Embryonic facial prominence (tissue), 1 donor: ENCODE measurements around the gene ARMC8.

Experiments
- DNase-seq: peaks from one replicate; pipeline ENCODE4 v3.0.0-alpha.2; 2016; ENCODE audit errors: extremely low spot score

Gene ARMC8

DNA sequence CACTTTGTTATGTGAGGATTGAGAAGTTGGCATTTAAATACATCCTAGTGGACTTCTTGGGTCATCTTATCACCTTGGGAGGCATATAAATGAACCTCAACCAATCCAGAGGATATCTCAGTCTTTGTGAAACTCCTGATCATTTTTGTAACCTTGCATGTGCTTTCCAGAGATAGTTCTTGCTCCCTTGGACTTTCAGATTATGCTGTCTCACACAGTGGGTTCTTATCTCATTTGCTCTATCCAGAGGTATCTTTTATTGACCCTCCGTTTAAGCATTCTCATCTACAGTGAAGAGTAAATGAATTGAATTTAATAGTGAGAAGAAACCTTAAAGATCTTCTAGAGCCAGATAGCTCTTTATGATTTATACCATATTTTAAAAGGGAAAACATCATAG, 10.4 kb downstream of the ARMC8 start:
- DNase-seq = no peak

DNA sequence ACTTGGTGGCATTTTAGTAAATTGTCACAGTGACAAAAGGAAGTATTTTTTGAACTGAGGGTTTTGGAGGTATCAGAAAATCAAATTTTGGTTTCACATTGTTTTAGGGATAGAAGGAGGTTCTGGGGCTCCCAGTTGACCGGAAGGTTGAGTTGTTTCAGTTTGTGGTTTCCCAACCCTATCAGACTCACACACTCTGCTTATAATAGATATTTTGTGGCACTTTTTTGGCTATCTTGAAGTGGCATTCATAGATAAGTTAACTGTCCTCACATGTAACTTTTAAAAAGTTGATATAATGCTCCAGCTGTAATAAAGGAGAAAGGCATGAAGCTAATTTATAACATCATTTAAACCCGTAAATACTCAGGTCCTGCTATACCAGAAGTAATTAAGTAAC, 12.8 kb downstream of the ARMC8 start:
- DNase-seq = no peak

DNA sequence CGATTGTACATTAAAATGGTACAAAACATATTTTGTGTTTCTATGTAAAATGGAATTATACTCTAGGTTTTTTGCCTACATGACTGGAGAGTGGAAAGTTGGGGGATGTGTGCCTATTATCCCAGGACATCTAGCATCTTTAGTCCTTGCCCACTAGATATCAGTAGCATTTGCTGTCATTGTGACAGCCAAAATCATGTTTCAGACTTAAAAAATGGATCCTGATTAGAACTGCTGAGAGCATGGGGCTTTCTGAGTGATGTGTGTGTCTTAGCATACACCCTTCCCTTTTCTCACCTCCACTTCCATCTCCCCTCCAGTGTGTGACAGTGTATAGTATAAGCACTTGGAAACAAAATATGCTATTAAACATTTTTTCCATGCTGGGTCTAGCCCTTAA, 13.3 kb downstream of the ARMC8 start:
- DNase-seq = no peak

DNA sequence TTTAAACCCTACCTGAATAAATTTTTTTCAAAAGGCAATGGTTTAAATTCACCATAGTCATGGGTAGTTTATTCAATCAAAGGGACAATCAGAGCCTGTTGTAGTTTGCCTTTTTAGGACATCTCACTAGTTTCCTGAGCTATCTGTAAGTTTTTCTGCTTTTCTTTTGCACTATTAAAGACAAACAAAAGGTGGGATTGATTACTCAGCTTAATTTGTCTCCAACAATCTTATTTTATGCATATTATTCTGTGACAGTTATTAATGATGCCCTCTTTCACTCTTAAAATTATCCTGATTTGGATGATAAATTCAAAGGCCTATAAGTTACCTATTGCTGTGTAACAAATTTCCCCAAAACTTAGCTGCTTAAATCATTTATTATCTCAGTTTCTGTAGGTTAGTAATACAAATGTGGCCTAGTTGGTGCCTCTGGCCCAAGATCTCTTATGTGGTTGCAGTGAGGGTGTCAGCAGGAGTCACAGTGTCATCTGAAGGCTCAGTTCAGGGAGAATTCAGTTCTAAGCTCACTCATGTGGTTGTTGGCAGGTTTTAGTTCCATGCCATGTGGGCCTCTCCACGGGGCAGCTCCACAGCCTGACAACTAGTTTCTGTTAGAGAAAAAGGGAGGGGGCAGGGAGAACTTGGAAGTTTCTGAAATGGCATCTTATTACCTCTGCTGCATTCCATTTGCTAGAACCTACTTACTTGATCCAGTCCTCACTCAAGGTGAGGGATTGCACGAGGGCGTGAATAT, 16.0 kb downstream of the ARMC8 start:
- DNase-seq = no peak

DNA sequence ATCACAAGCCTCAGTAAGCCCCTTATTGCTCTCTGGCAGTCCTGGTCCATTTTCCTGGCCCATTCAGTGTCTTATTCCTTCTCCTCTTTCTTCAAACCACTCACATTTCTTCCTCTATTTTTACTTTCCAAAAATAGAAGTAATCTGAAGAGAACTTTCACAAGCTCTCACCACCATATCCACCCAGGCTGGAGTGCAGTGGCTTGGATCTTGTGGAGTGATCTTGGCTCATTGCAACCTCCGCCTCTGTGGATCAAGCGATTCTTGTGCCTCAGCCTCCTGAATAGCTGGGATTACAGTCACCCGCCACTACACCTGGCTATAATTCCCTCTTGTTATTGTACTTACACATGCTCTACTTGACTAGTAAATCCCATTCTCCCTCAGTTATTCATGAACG, 16.8 kb downstream of the ARMC8 start:
- no peak for DNase-seq

DNA sequence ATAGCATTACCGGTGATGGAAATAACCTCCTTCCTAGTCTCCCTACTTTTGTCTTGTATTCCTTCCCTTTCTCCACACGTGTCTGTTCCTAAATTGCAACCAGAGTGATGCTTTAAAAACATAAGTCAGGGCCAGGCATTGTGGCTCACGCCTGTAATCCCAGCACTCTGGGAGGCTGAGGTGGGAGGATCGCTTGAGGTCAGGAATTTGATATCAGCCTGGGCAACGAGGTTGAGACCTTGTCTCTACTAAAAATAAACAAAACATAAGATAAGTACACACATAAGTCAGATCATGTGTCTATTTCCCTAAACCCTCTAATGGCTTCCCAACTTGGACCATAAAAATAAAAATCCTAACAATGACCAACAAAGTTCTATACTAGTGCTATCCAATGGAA, 18.4 kb downstream of the ARMC8 start:
- DNase-seq = no peak

DNA sequence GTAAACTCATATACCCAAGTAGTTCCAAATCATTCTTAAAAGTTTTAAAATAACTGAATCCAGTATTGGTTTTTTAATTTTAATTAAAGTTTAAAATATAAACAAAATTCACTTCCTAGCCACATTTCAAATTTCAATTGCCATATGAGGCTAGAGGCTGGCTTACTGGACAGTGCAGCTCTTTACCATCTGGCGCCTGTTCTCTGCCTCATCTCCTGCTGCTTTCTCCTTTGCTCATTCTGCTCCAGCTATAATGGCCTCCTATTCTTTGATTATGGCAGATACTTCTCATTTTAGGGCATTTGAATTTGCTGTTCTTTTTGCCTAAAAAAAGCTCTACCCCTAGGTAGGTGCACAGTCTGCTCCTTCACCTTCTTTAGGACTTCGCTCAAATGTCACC, 19.1 kb downstream of the ARMC8 start:
- no peak for DNase-seq

DNA sequence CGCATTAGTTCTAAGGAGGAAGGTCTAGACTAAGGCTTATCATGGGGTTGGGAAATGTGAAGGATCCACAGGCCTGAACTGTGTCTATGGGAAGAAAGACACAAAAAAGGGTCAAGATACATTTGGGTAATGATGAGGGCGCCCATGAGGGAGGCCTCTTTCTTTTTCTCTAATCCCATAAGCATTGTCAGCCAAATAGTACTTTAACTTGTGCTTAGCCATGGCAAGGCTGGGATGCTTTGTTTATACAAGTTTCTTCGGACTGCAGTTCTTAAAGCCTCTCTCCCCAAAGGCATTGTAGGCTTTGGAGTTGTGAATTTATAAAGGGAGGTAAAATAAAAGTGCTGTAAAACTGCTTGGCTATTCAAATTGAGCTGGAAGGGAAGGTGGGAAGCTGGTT, 23.4 kb downstream of the ARMC8 start:
- DNase-seq = no peak

DNA sequence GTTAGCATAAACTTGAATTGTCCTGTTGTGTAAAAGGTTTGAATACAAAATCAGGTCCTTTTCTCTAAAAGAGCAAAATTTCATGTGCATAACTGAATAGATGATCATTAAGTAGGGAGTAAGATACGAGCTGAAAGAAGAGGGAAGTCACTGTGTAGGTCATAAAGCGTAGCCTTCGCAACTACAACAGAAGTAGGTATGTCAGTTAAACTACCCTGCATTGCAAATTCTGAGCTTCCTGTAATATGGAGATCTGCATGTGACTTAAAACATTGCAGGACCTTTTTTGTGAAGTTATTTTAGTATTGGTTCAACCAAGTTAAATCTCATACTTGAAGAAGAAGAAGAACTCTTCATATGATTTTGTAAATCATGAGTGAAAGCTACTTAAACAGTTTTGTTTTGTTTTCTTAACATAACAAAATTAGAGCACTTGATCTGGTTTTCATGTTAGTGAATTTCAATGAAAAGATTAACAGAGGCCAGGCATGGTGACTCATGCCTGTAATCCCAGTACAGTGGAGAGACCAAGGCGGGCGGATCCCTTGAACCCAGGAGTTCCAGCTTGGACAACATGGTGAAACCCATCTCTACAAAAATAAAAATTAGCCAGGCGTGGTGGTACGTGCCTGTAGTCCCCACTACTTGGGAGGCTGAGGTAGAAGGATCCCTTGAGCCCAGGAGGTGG, 26.4 kb downstream of the ARMC8 start:
- DNase-seq = no peak

DNA sequence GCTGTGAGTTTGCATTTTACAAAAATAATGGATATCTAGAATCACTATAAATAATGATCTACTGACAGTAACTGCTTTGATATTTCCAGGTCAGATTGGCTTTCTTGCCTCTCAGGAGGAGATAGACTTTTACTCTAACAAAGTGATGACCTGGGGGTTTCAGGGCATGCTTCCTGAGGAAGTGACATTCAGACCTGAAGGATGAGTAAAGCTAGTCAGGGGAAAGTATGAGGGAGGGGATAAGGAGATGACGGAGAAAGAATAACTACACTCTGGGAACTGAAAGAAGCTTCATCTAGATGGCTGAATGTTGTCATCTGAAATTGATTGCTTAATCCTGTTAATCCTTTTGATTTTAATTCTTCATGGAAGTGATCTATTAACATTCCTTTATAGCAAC, 32.2 kb downstream of the ARMC8 start:
- no peak for DNase-seq

DNA sequence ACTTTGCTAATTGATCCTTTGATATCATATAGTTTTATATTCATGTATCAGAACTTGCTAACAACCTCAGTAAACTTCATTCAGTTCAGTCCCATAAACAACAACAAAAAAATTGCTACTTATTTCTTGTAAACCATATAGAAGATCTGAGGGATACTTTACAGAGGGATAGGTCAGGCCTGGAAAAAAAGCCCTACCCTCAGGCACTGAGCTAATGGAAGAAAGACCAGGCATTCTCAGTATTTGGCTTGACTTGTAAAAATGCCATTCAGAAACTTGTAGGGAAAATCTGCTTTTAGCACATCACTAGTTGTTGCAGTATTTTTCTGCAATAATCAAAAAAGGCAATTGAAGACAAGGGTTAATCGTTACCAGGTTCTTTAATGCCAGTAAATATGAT, 33.1 kb downstream of the ARMC8 start:
- DNase-seq = no peak

DNA sequence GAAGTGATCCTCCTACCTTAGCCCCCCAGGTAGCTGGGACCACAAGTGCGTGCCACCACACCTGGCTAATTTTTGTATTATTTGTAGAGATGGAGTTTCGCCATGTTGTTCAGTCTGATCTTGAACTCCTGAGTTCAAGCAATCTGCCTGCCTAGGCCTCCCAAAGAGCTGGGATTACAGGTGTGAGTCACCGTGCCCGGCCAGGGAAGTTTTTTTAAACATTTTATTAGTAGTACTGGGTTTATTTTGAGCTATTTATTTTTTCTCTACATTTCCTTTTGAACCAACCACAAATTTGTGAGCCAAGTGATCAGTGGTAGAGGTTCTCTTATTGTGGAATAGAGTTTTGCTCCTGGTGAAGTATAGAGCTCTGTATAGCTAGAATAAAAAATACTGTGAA, 33.7 kb downstream of the ARMC8 start:
- no peak for DNase-seq

DNA sequence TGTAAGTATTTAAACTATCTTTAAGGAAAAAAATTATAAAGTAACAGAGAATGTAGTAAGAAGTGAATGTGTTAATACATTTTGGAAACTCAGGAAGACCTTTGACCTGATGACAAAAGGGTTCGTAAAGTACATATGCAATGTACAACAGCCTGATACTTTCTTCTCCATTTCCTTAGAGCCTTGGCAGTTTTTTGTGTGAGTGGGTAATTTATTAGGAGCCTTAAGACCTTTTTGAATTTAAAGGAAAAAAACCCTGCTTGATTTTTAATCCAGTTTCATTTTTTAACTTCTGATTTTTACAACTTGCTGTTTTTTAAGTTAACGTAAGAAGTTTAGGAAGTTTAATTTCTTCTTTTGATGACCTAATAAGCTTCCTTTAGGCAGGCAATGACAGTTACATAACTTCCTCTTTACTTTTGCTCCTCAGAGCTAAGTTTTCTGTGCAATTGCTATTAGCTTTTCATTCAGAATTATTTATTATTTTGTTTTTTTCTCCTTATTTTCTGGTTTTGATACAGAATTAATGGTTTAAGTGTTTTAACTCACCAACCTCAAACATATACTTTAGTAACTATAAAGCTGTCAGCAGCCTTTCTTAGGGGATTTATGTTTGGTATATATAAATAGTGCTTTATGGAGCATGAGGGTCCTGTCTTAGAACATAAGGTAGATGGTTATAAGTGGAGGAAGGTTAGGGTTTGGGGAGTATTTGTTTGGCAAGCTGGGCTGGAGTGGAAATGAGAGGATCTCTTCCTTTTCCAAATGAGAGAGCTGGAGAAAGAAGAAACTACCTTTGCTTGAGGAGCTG, 35.2 kb downstream of the ARMC8 start:
- no peak for DNase-seq

DNA sequence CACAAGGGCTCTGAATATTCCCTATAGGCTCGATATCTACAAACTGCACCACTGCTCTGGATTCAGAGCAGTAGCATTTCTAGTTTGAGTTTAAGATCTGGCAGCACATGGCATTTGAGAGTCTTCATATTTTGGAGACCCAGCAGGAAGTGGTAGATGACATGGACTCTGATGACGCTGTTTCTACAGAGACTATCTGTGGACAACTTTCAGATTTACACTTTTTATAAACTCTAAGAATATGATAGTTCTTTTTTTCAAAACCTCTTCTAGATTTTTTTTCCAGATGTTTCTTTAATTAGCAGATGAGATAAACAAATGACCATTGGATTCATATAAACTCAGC, 35.8 kb downstream of the ARMC8 start:
- DNase-seq = no peak

DNA sequence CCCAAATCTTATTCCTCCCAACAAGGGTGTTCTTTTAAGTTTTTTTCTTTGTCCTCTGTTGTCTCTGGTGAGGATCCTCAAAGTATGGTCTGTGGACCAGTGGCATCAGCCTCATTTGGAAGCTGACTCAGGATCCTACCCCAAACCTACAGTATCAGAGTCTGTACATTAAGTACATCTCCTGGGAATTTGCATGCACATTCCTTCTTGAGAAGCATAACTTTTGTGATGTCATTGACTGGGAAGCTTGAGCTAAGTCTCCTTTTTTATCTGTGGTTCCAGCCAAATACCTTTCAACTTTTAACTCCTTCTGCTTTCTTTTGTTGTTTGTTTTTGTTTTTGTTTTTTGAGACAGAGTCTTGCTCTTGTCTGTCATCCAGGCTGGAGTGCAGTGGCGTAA, 40.5 kb downstream of the ARMC8 start:
- DNase-seq = no peak

DNA sequence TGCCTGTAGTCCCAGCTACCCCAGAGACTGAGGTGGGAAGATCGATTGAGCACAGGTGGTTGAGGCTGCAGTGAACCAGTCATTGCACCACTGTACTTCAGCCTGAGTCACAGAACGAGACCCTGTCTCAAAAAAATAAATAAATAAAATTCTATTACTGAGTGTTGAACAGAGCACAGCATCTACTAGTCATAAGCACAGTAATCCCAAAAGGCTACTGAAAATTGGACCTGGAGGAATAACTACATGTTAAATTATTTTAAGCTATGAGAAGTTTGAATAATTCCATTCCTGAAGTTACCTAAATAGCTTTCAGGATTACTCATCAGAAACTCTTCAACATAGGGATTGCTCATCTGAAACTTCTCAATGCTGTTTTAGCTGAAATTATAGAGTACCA, 43.4 kb downstream of the ARMC8 start:
- no peak for DNase-seq

DNA sequence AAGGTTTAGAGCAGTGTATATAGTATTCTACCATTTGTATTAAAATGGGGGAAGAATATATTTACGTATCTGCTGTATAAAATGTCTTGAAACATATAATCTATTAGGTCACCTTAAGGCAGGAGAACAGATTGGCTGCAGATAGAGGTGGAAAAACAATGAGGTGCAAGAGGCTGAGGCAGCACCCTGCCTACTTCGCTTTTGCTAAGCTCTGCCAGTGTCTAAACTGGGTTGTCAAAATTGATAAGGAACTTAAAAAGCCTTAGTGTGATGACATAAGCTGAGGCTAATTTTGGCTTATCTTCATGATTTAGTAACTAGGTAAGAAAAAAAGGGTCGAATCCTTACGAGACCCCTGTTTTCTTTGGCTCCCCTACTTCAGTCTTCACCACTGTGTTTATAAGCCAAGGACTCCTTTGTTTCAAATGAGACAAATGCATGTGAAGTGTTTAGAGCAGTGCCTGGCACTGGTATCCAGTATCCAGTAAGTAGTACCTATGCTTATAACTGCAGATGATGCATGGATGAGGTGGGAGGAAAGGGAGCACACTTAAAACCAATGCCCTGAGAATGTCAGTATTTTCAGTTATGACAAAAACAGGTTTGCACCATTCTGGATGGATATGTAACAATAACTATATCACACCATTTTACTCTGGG, 45.7 kb downstream of the ARMC8 start:
- DNase-seq = no peak

DNA sequence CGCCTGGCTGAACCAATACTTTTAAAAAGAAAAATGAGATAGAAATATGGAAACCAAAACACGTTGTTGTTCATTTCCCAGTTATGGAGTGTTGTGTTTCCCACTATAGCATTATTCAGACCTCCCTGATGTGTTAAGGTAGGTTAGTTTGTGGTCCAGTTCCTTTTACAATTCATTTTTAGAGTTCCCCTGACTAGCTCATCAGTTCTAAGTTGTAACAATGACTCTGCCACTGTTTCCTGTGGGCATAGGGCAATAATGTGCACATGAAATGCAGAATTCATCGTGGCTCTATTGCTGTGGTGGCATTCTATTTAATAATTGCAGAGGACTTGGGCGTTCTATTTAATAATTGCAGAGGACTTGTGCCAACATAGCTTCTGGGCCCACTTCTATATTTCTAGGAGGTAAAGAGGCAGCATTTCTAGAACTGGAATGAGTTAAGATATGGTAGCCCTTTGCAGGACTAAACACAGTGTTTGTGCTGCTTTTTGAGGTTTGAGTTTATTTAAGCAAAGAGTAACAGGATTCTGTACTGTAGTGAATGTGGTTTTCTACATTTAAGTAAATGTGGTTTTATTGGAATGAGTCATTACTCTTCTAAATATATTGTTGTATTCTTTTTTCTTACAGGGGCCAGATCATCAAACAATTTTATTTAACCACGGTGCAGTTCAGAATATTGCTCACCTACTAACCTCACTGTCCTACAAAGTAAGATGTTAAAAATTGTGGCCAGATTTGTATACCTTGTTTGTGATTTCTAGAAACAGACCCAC, 47.5 kb downstream of the ARMC8 start:
- DNase-seq = no peak

DNA sequence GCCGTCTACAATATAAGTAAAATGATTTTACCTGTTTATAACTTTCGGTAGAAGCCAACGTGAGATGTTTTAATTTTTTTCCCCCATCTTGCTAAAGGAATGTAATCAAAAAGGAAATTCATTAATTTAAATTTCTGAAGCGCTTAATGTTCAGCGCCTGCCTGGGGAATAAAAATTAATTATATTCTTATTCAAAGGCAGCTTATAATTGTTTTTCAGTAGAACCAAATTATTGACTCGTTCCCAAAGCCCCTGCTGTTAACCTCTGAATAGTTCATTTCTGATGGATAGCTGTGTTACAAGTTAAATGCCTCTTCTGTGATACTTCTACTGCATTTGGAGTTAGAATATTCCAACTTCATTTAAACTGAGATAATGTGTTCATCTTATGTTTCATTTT, 51.6 kb downstream of the ARMC8 start:
- DNase-seq = no peak

DNA sequence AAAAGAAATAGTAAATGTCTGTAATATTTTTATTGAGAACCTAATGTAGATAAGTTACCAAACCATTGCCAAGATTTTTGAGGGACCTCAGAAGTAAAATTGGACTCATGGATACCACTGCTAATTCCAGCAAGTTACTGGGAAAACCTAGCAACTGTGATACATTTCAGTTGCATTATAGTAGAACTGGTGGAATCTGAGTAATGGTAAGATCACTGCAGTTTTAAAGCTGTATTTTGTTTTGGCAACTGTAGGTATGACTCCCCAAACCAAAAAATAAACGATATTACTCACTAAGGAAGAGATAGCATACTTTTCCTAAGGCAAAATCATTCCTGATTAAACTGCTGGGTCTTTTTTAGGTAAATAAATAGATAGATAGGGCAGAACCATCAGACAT, 54.0 kb downstream of the ARMC8 start:
- no peak for DNase-seq

DNA sequence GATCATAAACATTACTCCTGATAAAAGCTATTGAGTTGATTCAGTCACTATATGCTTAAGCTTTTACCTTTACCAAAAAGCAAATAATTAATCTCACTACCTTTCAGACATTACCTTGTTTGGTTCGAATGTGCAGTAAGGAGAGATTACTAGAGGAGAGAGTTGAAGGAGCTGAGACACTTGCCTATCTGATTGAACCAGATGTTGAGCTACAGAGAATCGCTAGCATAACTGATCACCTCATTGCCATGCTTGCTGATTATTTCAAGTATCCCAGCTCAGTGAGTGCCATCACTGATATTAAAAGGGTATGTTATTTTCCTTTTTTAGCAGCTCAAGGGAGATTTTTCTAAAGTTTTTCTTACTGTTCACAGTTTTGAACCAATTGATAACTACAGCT, 54.6 kb downstream of the ARMC8 start:
- DNase-seq = no peak

DNA sequence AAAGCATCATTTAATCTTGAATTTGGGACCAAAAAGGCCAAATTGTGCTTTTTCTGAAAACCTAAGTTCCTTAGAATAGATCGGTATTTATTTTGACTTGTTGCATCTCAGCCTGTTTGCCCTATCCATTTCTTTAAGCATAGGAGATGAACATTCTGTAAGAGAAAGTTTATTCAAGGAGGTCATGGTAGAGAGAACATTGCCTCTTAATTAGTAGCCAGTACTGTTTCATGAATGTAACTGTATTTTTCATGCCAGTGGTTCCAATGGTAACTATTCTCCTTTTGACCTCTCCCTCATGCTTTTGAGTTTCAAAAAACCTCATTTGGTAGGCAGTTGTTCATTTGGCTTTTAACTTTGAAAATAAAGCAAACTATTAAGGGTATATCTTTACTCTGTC, 55.4 kb downstream of the ARMC8 start:
- no peak for DNase-seq
